Mucosa of stomach (tissue), 1 donor: ENCODE results near the gene FAIM2.

ENCODE experiments used
- H3K27me3 ChIP-seq: one replicate; pipeline ENCODE4 v1.7.0; 2013; ENCODE audit warnings: mild to moderate bottlenecking, low read length; ENCODE audit not compliant: control insufficient read depth, insufficient read depth
- H3K36me3 ChIP-seq: one replicate; pipeline ENCODE4 v1.7.0; 2013; ENCODE audit warnings: low read length; ENCODE audit not compliant: control insufficient read depth, insufficient read depth
- H3K4me1 ChIP-seq: one replicate; pipeline ENCODE4 v1.7.0; 2013; ENCODE audit warnings: mild to moderate bottlenecking, low read length; ENCODE audit not compliant: control insufficient read depth, insufficient read depth
- H3K4me3 ChIP-seq: one replicate; pipeline ENCODE4 v1.7.0; 2013; ENCODE audit warnings: low read length
- H3K9ac ChIP-seq: one replicate; pipeline ENCODE4 v1.7.0; 2013; ENCODE audit warnings: mild to moderate bottlenecking, low read length, moderate library complexity
- H3K9me3 ChIP-seq: one replicate; pipeline ENCODE4 v1.7.0; 2013; ENCODE audit warnings: mild to moderate bottlenecking, low read length, moderate library complexity; ENCODE audit not compliant: control insufficient read depth
- donor health status: Pancreatic carcinoma.

The FAIM2 gene

DNA sequence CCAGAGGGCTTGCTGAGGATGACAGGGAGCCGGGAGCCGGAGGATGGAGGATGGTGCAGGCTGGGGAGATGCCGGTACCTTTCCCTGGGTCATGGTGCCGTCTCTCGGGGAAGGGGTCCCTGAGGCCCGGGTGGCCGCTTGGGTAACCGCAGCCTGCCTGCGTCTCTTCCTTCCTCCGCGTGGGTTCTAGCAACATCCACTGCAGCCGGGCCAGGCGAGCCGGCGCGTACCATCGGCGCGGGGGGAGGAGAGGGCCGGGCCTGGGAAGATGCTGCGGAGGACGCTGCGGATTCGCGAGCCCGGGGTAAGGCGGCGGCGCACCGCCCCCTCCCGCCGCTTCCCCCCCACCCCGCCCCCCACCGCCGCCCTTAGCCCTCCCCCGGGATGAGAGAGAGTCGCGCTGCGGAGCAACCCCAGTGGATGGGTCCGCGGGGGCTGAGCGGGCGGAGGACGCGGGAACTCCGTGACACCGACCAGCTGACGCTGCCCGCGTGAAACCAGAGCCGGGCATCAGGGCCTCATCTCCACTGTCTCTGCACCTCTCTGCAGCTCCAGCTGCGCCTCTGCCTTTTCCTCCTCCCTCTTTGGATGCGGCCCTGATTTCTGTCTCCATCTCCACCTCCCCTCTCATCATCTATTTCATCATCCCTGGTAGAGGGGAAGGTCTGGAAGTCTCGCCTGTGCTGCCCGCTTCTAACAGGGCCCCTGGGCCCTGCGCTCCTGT, at the start of gene FAIM2:
FAIM2 (minus strand) TSS at position 201 of the 724 bp plus-strand sequence; CDS start at position 93, 108 bp downstream.
- Histone ChIP-seq H3K27me3 (no peaks in the 10 kb centered on the region), H3K9me3 (no peaks in the 10 kb centered on the region), H3K9ac (no peak within 1 kb of the TSS), H3K36me3 (no peaks in the 10 kb centered on the region), H3K4me3 (no peak within 1 kb of the TSS), H3K4me1 (no peaks in the 10 kb centered on the region)

DNA sequence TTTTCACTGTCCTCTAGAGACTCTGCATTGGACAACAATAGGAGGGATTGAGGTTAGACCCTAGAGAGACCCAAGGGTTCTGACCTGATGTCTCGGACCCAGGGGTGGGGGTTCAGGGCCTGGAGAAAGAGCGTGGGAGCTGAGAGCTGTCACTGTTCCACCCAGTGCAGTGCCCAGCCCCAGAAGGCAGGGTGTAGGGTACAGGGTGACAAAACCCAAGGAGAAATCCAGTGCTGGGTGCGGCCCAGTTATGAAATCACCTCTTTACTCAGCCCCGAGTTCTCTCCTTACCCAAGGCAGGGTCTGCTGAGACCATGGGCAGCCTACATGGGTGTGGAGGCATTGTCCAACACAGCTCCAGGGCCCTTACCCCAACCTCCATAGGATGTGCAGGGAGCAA, 49.5 kb upstream of the FAIM2 start:
- H3K4me3 ChIP-seq: no peak overlapping the region
- H3K9ac ChIP-seq: no peak overlapping the region
- H3K27me3 ChIP-seq: peaks cover 36% of the 10 kb centered on the region

DNA sequence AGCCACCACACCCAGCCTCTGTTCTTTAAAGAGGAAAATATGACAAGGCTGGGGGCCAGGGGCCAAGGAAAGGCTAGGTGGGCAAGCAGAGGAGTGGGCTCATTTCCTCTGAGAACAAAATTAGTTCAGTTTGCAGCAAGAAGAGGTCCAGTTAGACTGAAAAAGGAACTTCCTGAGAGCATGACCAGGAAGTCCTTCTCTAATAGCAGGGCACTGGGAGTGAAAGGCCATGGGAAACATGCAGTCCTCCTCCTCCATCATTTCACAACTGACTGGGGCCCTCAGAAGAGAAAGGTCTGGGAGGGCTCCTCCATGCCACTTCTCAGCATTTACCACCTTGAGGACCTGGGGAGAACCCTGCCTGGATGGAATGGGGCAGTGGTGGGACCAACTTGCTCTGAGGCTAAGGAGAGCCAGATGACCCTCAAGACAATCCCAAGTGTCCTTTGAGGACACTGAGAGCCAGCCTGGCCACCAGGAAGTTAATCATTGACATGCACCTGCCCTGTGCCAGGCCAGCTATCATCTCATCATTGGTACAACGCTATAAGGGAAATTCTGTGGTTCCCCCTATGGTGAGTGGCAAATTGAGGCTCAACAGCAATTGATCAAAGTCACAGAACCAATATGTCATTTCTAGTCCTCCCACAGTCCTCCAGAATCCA, 48.8 kb upstream of the FAIM2 start:
- H3K27me3 ChIP-seq: peaks cover 30% of the 10 kb centered on the region
- H3K9me3 ChIP-seq: no peaks in the 10 kb centered on the region
- peaks cover 21% of the 10 kb centered on the region for H3K4me1 ChIP-seq
- no peaks in the 10 kb centered on the region for H3K36me3 ChIP-seq
- H3K4me3 ChIP-seq: no peak overlapping the region
- no peak overlapping the region for H3K9ac ChIP-seq

More for the DNA sequence above, 49.5 kb upstream of the FAIM2 start:
- no peaks in the 10 kb centered on the region for H3K9me3 ChIP-seq
- H3K36me3 ChIP-seq: no peaks in the 10 kb centered on the region
- H3K4me1 ChIP-seq: peaks cover 21% of the 10 kb centered on the region

GRCh38 chr12:49951411-49952240, 47.9 kb upstream of the FAIM2 start:
- H3K27me3 ChIP-seq: peaks cover 22% of the 10 kb centered on the region
- H3K4me1 ChIP-seq: peaks cover 21% of the 10 kb centered on the region
- H3K9me3 ChIP-seq: no peaks in the 10 kb centered on the region
- H3K36me3 ChIP-seq: no peaks in the 10 kb centered on the region
- no peak overlapping the region for H3K9ac ChIP-seq
- H3K4me3 ChIP-seq: no peak overlapping the region

GRCh38 chr12:49950273-49951251, 46.9 kb upstream of the FAIM2 start, which contains the start of gene AQP2:
Gene AQP2, plus strand, starts transcription at chr12:49950737. Its CDS starts 94 bp downstream, at chr12:49950831.
- H3K4me1 ChIP-seq: peaks cover 25% of the 10 kb centered on the region
- no peak within 1 kb of the TSS for H3K4me3 ChIP-seq
- no peaks in the 10 kb centered on the region for H3K9me3 ChIP-seq
- H3K9ac ChIP-seq: no peak within 1 kb of the TSS
- H3K27me3 ChIP-seq: peaks cover 12% of the 10 kb centered on the region
- no peaks in the 10 kb centered on the region for H3K36me3 ChIP-seq

GRCh38 chr12:49949866-49950265, 46.2 kb upstream of the FAIM2 start:
- Histone ChIP-seq H3K36me3 (no peaks in the 10 kb centered on the region), H3K9ac (no peak overlapping the region), H3K9me3 (no peaks in the 10 kb centered on the region), H3K27me3 (peaks cover 7% of the 10 kb centered on the region), H3K4me1 (peaks cover 30% of the 10 kb centered on the region), H3K4me3 (no peak overlapping the region)

DNA sequence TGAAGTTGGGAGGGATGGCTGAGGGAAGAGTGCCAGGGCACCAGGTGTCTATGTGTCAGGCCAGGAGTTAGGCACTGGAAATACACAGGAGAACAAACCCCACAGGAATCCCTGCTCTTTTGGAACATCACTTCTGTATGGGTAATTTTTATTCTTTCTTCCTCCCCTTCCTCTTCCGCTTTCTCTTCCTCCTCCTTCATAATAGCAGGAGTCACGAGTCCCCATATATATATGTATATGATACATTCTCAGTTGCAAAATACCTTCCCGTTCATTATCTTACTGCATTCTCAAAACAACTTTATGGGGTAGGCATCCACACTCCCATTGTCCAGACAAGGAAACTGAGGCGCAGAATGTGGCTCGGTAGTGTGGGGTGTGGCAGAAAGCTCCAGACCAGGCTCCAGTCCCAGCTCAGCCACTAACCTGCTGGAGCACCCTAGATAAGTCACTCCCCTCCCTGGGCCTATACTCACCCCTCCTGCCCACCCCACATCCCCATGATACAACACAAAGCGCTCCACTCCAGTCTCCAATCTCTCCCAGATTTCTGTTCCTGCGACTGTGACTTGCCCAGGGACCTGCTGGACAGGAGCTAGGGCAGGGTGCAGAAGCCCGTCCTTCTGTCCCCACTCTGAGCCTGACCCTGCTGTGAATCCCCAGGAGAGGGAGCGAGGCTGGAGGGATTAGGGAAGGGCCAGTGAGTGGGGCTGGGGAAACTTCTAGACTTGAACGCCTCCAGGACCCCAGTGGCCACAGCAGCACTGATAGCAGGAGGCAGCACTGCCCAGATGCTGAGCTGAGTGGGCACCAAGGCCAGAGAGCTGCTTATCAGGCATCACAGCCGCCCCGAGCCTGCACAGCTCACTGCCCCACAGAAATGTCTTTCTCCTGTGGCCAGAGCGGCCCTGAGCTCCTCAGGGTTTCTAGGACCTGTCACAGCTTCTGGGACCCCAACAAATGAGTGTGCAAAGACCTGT, 45.5 kb upstream of the FAIM2 start:
- no peak overlapping the region for H3K9ac ChIP-seq
- no peaks in the 10 kb centered on the region for H3K36me3 ChIP-seq
- H3K9me3 ChIP-seq: no peaks in the 10 kb centered on the region
- H3K4me1 ChIP-seq: peaks cover 30% of the 10 kb centered on the region
- no peak overlapping the region for H3K4me3 ChIP-seq
- H3K27me3 ChIP-seq: peaks cover under 1% of the 10 kb centered on the region

GRCh38 chr12:49947593-49948226, 44.0 kb upstream of the FAIM2 start:
- Histone ChIP-seq H3K4me1 (peaks cover 33% of the 10 kb centered on the region), H3K4me3 (no peak overlapping the region), H3K9me3 (no peaks in the 10 kb centered on the region), H3K27me3 (no peaks in the 10 kb centered on the region), H3K36me3 (no peaks in the 10 kb centered on the region), H3K9ac (no peak overlapping the region)

GRCh38 chr12:49946497-49946896, 42.8 kb upstream of the FAIM2 start:
- Histone ChIP-seq H3K9me3 (no peaks in the 10 kb centered on the region), H3K9ac (no peak overlapping the region), H3K36me3 (no peaks in the 10 kb centered on the region), H3K4me1 (peaks cover 27% of the 10 kb centered on the region), H3K27me3 (no peaks in the 10 kb centered on the region), H3K4me3 (no peak overlapping the region)

- no peak overlapping the region for H3K9ac ChIP-seq
- no peaks in the 10 kb centered on the region for H3K27me3 ChIP-seq
- no peak overlapping the region for H3K4me3 ChIP-seq
- H3K36me3 ChIP-seq: no peaks in the 10 kb centered on the region
- peaks cover 27% of the 10 kb centered on the region for H3K4me1 ChIP-seq
- no peaks in the 10 kb centered on the region for H3K9me3 ChIP-seq
Observed at GRCh38 chr12:49946086-49946485, 42.4 kb upstream of the FAIM2 start.
